ENCODE data around the gene MASP2.
"Not testable (repeated sequence)": the region's sequence is repeated elsewhere in the genome, so short reads cannot be mapped to it uniquely, and the experiment has no call there.

DNA sequence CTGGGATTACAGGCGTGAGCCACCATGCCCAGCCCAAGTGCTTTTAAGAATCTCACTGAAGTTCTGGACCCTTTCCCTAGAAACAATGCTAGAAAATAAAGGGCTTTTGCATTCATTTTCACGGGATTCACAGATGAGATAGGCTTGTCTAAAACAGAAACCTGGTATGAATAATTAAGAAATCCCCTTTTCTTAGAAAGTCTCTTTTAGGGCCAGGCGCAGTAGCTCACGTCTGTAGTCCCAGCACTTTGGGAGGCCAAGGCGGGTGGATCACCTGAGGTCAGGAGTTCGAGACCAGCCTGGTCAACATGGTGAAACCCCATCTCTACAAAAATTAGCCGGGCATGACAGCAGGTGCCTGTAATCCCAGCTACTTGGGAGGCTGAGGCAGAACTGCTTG is 26.4 kb upstream of the MASP2 start:
- TF ChIP-seq RNF2 (IDR thresholded peaks at IDR 0.05; ENCODE audit: borderline replicate concordance, low read depth, low read length, missing control alignments, poor library complexity, severe bottlenecking); POLR2AphosphoS5 (IDR thresholded peaks at IDR 0.05; ENCODE audit: low read depth, low read length); MAFK (IDR thresholded peaks at IDR 0.05; ENCODE audit: low read depth, low read length); EP300 (IDR thresholded peaks at IDR 0.05; ENCODE audit: borderline replicate concordance in 1 of 2, low read depth in 2 of 2, low read length in 2 of 2): not testable (repeated sequence)
